HG02571 (cell line): Measurements from ENCODE around the gene KMT2D.

Experiments
- ATAC-seq: cut with Tn5 transposase; IDR thresholded peaks from one replicate; pipeline ENCODE4 v1.9.1; 2021; ENCODE audit warnings: mild to moderate bottlenecking, moderate library complexity; ENCODE audit not compliant: unreplicated experiment

KMT2D gene

GRCh38 chr12:49055092-49055491 lies 5.5 kb downstream of the KMT2D start:
- no peak for ATAC-seq

- no peak for ATAC-seq
Observed at GRCh38 chr12:49054524-49054923, 6.1 kb downstream of the KMT2D start.

GRCh38 chr12:49054096-49054495 lies 6.5 kb downstream of the KMT2D start:
- no peak for ATAC-seq

GRCh38 chr12:49052451-49053208 lies 8.0 kb downstream of the KMT2D start:
- no peak for ATAC-seq

- ATAC-seq: no peak
Observed at GRCh38 chr12:49051777-49052438, 8.7 kb downstream of the KMT2D start.

- no peak for ATAC-seq
Observed at GRCh38 chr12:49051373-49051764, 9.2 kb downstream of the KMT2D start.

- ATAC-seq: no peak
Observed at GRCh38 chr12:49050507-49051372, 9.9 kb downstream of the KMT2D start.

GRCh38 chr12:49049566-49050224 lies 10.9 kb downstream of the KMT2D start:
- ATAC-seq: no peak

GRCh38 chr12:49048953-49049352 lies 11.6 kb downstream of the KMT2D start:
- ATAC-seq: no peak

GRCh38 chr12:49046129-49046895 lies 14.3 kb downstream of the KMT2D start:
- no peak for ATAC-seq

GRCh38 chr12:49044660-49045059 lies 15.9 kb downstream of the KMT2D start:
- no peak for ATAC-seq

- no peak for ATAC-seq
Observed at GRCh38 chr12:49043856-49044258, 16.7 kb downstream of the KMT2D start.

GRCh38 chr12:49043241-49043640 lies 17.4 kb downstream of the KMT2D start:
- no peak for ATAC-seq

GRCh38 chr12:49041881-49042484 lies 18.6 kb downstream of the KMT2D start:
- no peak for ATAC-seq

- no peak for ATAC-seq
Observed at GRCh38 chr12:49041036-49041880, 19.3 kb downstream of the KMT2D start.

- ATAC-seq: no peak
Observed at GRCh38 chr12:49040364-49040855, 20.2 kb downstream of the KMT2D start.

GRCh38 chr12:49039421-49040363 lies 20.9 kb downstream of the KMT2D start:
- ATAC-seq: no peak
